HFFc6 (cell line): Measurements from ENCODE around the gene MGAT5. TPM values are rescaled to one million over a fixed set of nuclear protein-coding genes. Genes with fewer than 3 reads are reported as not detected.

Experiments
- DNase-seq: peaks from one replicate; pipeline ENCODE4 v3.0.0-alpha.2; 2018
- H3K27ac Mint-ChIP-seq: 2 replicates; pipeline ENCODE4 v1.8.0; 2020; ENCODE audit warnings: mild to moderate bottlenecking, mixed read lengths
- H3K27me3 Mint-ChIP-seq: 2 replicates; pipeline ENCODE4 v1.8.0; 2021; ENCODE audit warnings: mild to moderate bottlenecking, moderate library complexity, mixed read lengths; ENCODE audit not compliant: insufficient read depth
- H3K36me3 Mint-ChIP-seq: 2 replicates; pipeline ENCODE4 v1.8.0; 2021; ENCODE audit warnings: low read depth, mixed read lengths
- H3K4me1 Mint-ChIP-seq: 2 replicates; pipeline ENCODE4 v1.8.0; 2020; ENCODE audit warnings: low read depth, mixed read lengths
- H3K4me3 Mint-ChIP-seq: 2 replicates; pipeline ENCODE4 v1.8.0; 2020; ENCODE audit warnings: mild to moderate bottlenecking, moderate library complexity, mixed read lengths
- H3K9me3 Mint-ChIP-seq: 2 replicates; pipeline ENCODE4 v1.8.0; 2020; ENCODE audit warnings: mild to moderate bottlenecking, mixed read lengths
- CTCF ChIP-seq: fragments of 200-600 bp; sonication (generic); IDR thresholded peaks from 2 replicates; pipeline ENCODE4 v1.5.0; 2021; ENCODE audit warnings: antibody characterized with exemption, mild to moderate bottlenecking
- total RNA-seq, 6 experiments: library from RNA; stranded (reverse); fragmentation: NEBNext Ultra II Directional; extraction: Animal tissue kit (Norgen Biotek cat#: 25700); gene quantifications; 2 replicates in 1 of 6; 3 replicates in 5 of 6; pipeline ENCODE4 v1.2.3, GENCODE V29; 2021

MGAT5 gene
- total RNA-seq, 6 experiments from 2014 or later = 104 to 129 (median 113) TPM

GRCh38 chr2:134463699-134464022, 209.8 kb downstream of the MGAT5 start:
- TF ChIP-seq CTCF = no peak
- Mint-ChIP-seq H3K27me3 (peaks cover 39% of the 10 kb centered on the region), H3K4me3 (no peak overlapping the region), H3K36me3 (no peaks in the 10 kb centered on the region), H3K4me1 (peaks cover 8% of the 10 kb centered on the region), H3K27ac (no peak overlapping the region), H3K9me3 (no peaks in the 10 kb centered on the region)
- no peak for DNase-seq

GRCh38 chr2:134465228-134466105, 211.6 kb downstream of the MGAT5 start:
- peaks cover 41% of the 10 kb centered on the region for H3K27me3 Mint-ChIP-seq
- peaks cover 8% of the 10 kb centered on the region for H3K4me1 Mint-ChIP-seq
- TF ChIP-seq CTCF = no peak
- no peaks in the 10 kb centered on the region for H3K9me3 Mint-ChIP-seq
- no peaks in the 10 kb centered on the region for H3K36me3 Mint-ChIP-seq
- H3K4me3 Mint-ChIP-seq = no peak overlapping the region
- no peak for DNase-seq
- H3K27ac Mint-ChIP-seq = no peak overlapping the region

GRCh38 chr2:134466141-134466540, 212.3 kb downstream of the MGAT5 start:
- no peak for DNase-seq
- H3K9me3 Mint-ChIP-seq = no peaks in the 10 kb centered on the region

GRCh38 chr2:134468164-134468563, 214.3 kb downstream of the MGAT5 start:
- TF ChIP-seq CTCF = no peak
- peaks cover 32% of the 10 kb centered on the region for H3K27me3 Mint-ChIP-seq
- H3K4me1 Mint-ChIP-seq = no peaks in the 10 kb centered on the region

More at GRCh38 chr2:134466141-134466540, 212.3 kb downstream of the MGAT5 start:
- Mint-ChIP-seq H3K27me3 (peaks cover 41% of the 10 kb centered on the region), H3K4me1 (peaks cover 7% of the 10 kb centered on the region), H3K36me3 (no peaks in the 10 kb centered on the region), H3K4me3 (no peak overlapping the region), H3K27ac (no peak overlapping the region)
- peak; percentile 67 for TF ChIP-seq CTCF

GRCh38 chr2:134468776-134469175, 214.9 kb downstream of the MGAT5 start:
- Mint-ChIP-seq H3K27me3 (peaks cover 26% of the 10 kb centered on the region), H3K27ac (no peak overlapping the region), H3K4me3 (no peak overlapping the region), H3K9me3 (peaks cover 8% of the 10 kb centered on the region; the same call in 1 of the 2 replicates), H3K4me1 (no peaks in the 10 kb centered on the region), H3K36me3 (peaks cover 5% of the 10 kb centered on the region; the same call in 1 of the 2 replicates)
- no peak for DNase-seq
- TF ChIP-seq CTCF = no peak

More at GRCh38 chr2:134468164-134468563, 214.3 kb downstream of the MGAT5 start:
- Mint-ChIP-seq H3K4me3 (no peak overlapping the region), H3K27ac (no peak overlapping the region), H3K36me3 (peaks cover 5% of the 10 kb centered on the region; the same call in 1 of the 2 replicates), H3K9me3 (peaks cover 5% of the 10 kb centered on the region; the same call in 1 of the 2 replicates)
- no peak for DNase-seq
